GM21576 (cell line): Measurements from ENCODE around the gene QKI.
"Not testable (repeated sequence)": the region's sequence is repeated elsewhere in the genome, so short reads cannot be mapped to it uniquely, and the experiment has no call there.

ENCODE experiments used
- ATAC-seq: cut with Tn5 transposase; IDR thresholded peaks from one replicate; pipeline ENCODE4 v1.9.1; 2021; ENCODE audit warnings: mild to moderate bottlenecking, moderate library complexity; ENCODE audit not compliant: unreplicated experiment

QKI gene

GRCh38 chr6:163476946-163477345, 62.4 kb downstream of the QKI start:
- not testable (repeated sequence) for ATAC-seq

- ATAC-seq = no peak
These were observed 68.6 kb downstream of the QKI start for GRCh38 chr6:163483107-163483506.

- no peak for ATAC-seq
These were observed 70.9 kb downstream of the QKI start for GRCh38 chr6:163485388-163485851.

- ATAC-seq = no peak
These were observed 72.3 kb downstream of the QKI start for GRCh38 chr6:163486821-163487220.

GRCh38 chr6:163487606-163488005, 73.1 kb downstream of the QKI start:
- ATAC-seq = no peak

GRCh38 chr6:163489584-163489983, 75.1 kb downstream of the QKI start:
- no peak for ATAC-seq

- no peak for ATAC-seq
These were observed 76.5 kb downstream of the QKI start for GRCh38 chr6:163490826-163491577.

- no peak for ATAC-seq
These were observed 77.3 kb downstream of the QKI start for GRCh38 chr6:163491737-163492300.

- no peak for ATAC-seq
These were observed 79.8 kb downstream of the QKI start for GRCh38 chr6:163494279-163494727.

GRCh38 chr6:163496205-163496604, 81.7 kb downstream of the QKI start:
- ATAC-seq = no peak

GRCh38 chr6:163500105-163500504, 85.6 kb downstream of the QKI start:
- ATAC-seq = no peak

- no peak for ATAC-seq
These were observed 86.5 kb downstream of the QKI start for GRCh38 chr6:163501026-163501425.

GRCh38 chr6:163501439-163501838, 86.9 kb downstream of the QKI start:
- no peak for ATAC-seq

GRCh38 chr6:163504984-163505640, 90.6 kb downstream of the QKI start:
- ATAC-seq = no peak

- no peak for ATAC-seq
These were observed 93.4 kb downstream of the QKI start for GRCh38 chr6:163507965-163508364.

GRCh38 chr6:163513003-163513402, 98.5 kb downstream of the QKI start:
- ATAC-seq = no peak

- no peak for ATAC-seq
These were observed 99.2 kb downstream of the QKI start for GRCh38 chr6:163513570-163514166.

GRCh38 chr6:163516908-163517307, 102.4 kb downstream of the QKI start:
- no peak for ATAC-seq

- ATAC-seq = no peak
These were observed 106.4 kb downstream of the QKI start for GRCh38 chr6:163520956-163521355.

- no peak for ATAC-seq
These were observed 107.5 kb downstream of the QKI start for GRCh38 chr6:163522033-163522432.

GRCh38 chr6:163525926-163526325, 111.4 kb downstream of the QKI start:
- ATAC-seq = no peak

GRCh38 chr6:163526346-163526745, 111.8 kb downstream of the QKI start:
- ATAC-seq = no peak
